H1 (cell line): ENCODE data around the gene AVL9.

Experiments
- ATF2 ChIP-seq: IDR thresholded peaks from 2 replicates; pipeline ENCODE4 v1.6.1; 2012; ENCODE audit warnings: low read length, inconsistent platforms
- CBX8 ChIP-seq: fragments of 300-800, 300-1000 bp; sonication (generic); IDR thresholded peaks from 2 replicates; pipeline ENCODE4 v1.7.1; 2016; ENCODE audit warnings: low read depth, low read length, borderline replicate concordance
- CTCF ChIP-seq, 3 experiments: IDR thresholded peaks; 1 replicate in 2 of 3; 2 replicates in 1 of 3; pipeline versions ENCODE4 v1.5.1 to v1.6.1; 2011; ENCODE audit warnings: low read length in 3 of 3, mild to moderate bottlenecking in 3 of 3, inconsistent platforms in 2 of 3, low read depth in 1 of 3, moderate library complexity in 1 of 3; ENCODE audit not compliant: insufficient read depth in 1 of 3; ENCODE audit errors: control extremely low read depth in 1 of 3
- EP300 ChIP-seq, 2 experiments: IDR thresholded peaks; 1 replicate in 1 of 2; 2 replicates in 1 of 2; pipeline ENCODE4 v1.6.1; 2011 to 2012; ENCODE audit warnings: low read depth in 2 of 2, low read length in 2 of 2, mild to moderate bottlenecking in 2 of 2, borderline replicate concordance in 1 of 2, inconsistent platforms in 1 of 2, moderate library complexity in 1 of 2
- EZH2 ChIP-seq: fragments of 200-600 bp; sonication (generic); IDR thresholded peaks from 2 replicates; pipeline ENCODE4 v1.7.1; 2012; ENCODE audit warnings: low read depth, mild to moderate bottlenecking, moderate library complexity, low read length, inconsistent platforms; ENCODE audit not compliant: severe bottlenecking
- GTF2F1 ChIP-seq: IDR thresholded peaks from 2 replicates; pipeline ENCODE4 v1.6.1; 2012; ENCODE audit warnings: low read depth, low read length, improper control_type of control experiment, borderline replicate concordance
- HDAC2 ChIP-seq, 2 experiments: fragments of 300-600 bp in 1 of 2; sonication (generic) in 1 of 2; IDR thresholded peaks; 2 replicates each; pipeline ENCODE4 v1.6.1; 2011 to 2012; ENCODE audit warnings: low read depth in 2 of 2, low read length in 2 of 2, mild to moderate bottlenecking in 2 of 2, moderate library complexity in 2 of 2, borderline replicate concordance in 1 of 2, inconsistent platforms in 1 of 2
- JUND ChIP-seq: IDR thresholded peaks from 2 replicates; pipeline ENCODE4 v1.6.1; 2011; ENCODE audit warnings: mild to moderate bottlenecking, improper control_type of control experiment, low read length
- MAFK ChIP-seq: IDR thresholded peaks from 2 replicates; pipeline ENCODE4 v1.6.1; 2012; ENCODE audit warnings: low read depth, mild to moderate bottlenecking, improper control_type of control experiment, low read length
- MAX ChIP-seq: IDR thresholded peaks from 2 replicates; pipeline ENCODE4 v1.6.1; 2012; ENCODE audit warnings: inconsistent platforms
- POLR2A ChIP-seq, 2 experiments: IDR thresholded peaks; 1 replicate in 1 of 2; 2 replicates in 1 of 2; pipeline ENCODE4 v1.6.1; 2011; ENCODE audit warnings: low read depth in 2 of 2, low read length in 2 of 2, mild to moderate bottlenecking in 2 of 2; ENCODE audit errors: control extremely low read depth in 1 of 2
- POLR2AphosphoS5 ChIP-seq: IDR thresholded peaks from 2 replicates; pipeline ENCODE4 v1.6.1; 2011; ENCODE audit warnings: low read depth, low read length
- YY1 ChIP-seq: IDR thresholded peaks from 2 replicates; pipeline ENCODE4 v1.6.1; 2011; ENCODE audit warnings: low read depth, mild to moderate bottlenecking, low read length
- ZNF274 ChIP-seq: IDR thresholded peaks from 2 replicates; pipeline ENCODE4 v1.7.0; 2012; ENCODE audit warnings: low read length, borderline replicate concordance; ENCODE audit errors: extremely low read depth

GRCh38 chr7:32535162-32535702 lies 39.9 kb downstream of the AVL9 start:
- no peak for TF ChIP-seq CTCF (IDR thresholded peaks at IDR 0.05; ENCODE audit: control extremely low read depth in 1 of 3, insufficient read depth in 1 of 3, low read depth in 1 of 3, low read length in 3 of 3)
- no peak for TF ChIP-seq MAX
- TF ChIP-seq JUND, result no peak
- TF ChIP-seq POLR2A (IDR thresholded peaks at IDR 0.05; ENCODE audit: control extremely low read depth in 1 of 2, low read depth in 2 of 2, low read length in 2 of 2), result no peak
- no peak for TF ChIP-seq GTF2F1
- TF ChIP-seq CBX8, result no peak
- no peak for TF ChIP-seq EZH2
- no peak for TF ChIP-seq YY1
- no peak for TF ChIP-seq MAFK
- TF ChIP-seq POLR2AphosphoS5, result no peak
- no peak for TF ChIP-seq EP300 (IDR thresholded peaks at IDR 0.05; ENCODE audit: borderline replicate concordance in 1 of 2, low read depth in 2 of 2, low read length in 2 of 2)
- TF ChIP-seq ZNF274, result no peak
- no peak for TF ChIP-seq ATF2
- no peak for TF ChIP-seq HDAC2 (IDR thresholded peaks at IDR 0.05; ENCODE audit: borderline replicate concordance in 1 of 2, low read depth in 2 of 2, low read length in 2 of 2)
